Keratinocyte (primary cell): Measurements from ENCODE around the gene IRF7. TPM values are rescaled to one million over a fixed set of nuclear protein-coding genes. Genes with fewer than 3 reads are reported as not detected.
"Not testable (repeated sequence)": the region's sequence is repeated elsewhere in the genome, so short reads cannot be mapped to it uniquely, and the experiment has no call there.

Experiments
- DNase-seq: peaks from one replicate; pipeline ENCODE4 v3.0.0-alpha.2; 2011; ENCODE audit warnings: low read depth, missing footprints, low spot score
- FAIRE-seq: peaks from 2 replicates; lab custom pipeline; 2011; peaks lifted over from hg19 to GRCh38; lab: Jason Lieb, UNC
- H2AFZ ChIP-seq: 2 replicates; pipeline ENCODE4 v1.6.0; 2012; ENCODE audit warnings: low read length, control low read depth, inconsistent platforms; ENCODE audit not compliant: control insufficient read depth
- H3K27ac ChIP-seq: 2 replicates; pipeline ENCODE4 v1.5.1; 2011; ENCODE audit warnings: low read length; ENCODE audit not compliant: control insufficient read depth, insufficient read depth
- H3K27me3 ChIP-seq: 3 replicates; pipeline ENCODE4 v1.6.0; 2011; ENCODE audit warnings: low read length; ENCODE audit not compliant: control insufficient read depth, insufficient read depth; ENCODE audit errors: extremely low read depth
- H3K36me3 ChIP-seq, 2 experiments: 2 replicates in 1 of 2; 3 replicates in 1 of 2; pipeline ENCODE4 v1.5.1; 2011; ENCODE audit warnings: low read length in 2 of 2, mild to moderate bottlenecking in 1 of 2; ENCODE audit not compliant: control insufficient read depth in 2 of 2, insufficient read depth in 2 of 2; ENCODE audit errors: extremely low read depth in 1 of 2
- H3K4me1 ChIP-seq: 3 replicates; pipeline ENCODE4 v1.5.1; 2011; ENCODE audit warnings: low read length; ENCODE audit not compliant: control insufficient read depth, insufficient read depth; ENCODE audit errors: extremely low read depth
- H3K4me2 ChIP-seq: 3 replicates; pipeline ENCODE4 v1.6.0; 2011; ENCODE audit warnings: low read depth, low read length; ENCODE audit not compliant: control insufficient read depth, insufficient read depth; ENCODE audit errors: extremely low read depth
- H3K4me3 ChIP-seq, 3 experiments: fragments of 200-600 bp in 1 of 3; sonication (generic) in 1 of 3; 2 replicates in 2 of 3; 3 replicates in 1 of 3; pipeline ENCODE4 v1.5.1; 2011 to 2016; ENCODE audit warnings: low read length in 3 of 3, mild to moderate bottlenecking in 3 of 3, control low read depth in 2 of 3, inconsistent platforms in 1 of 3, low read depth in 1 of 3, mixed read lengths in 1 of 3, mixed run types in 1 of 3, moderate library complexity in 1 of 3; ENCODE audit not compliant: control insufficient read depth in 2 of 3, insufficient read depth in 2 of 3; ENCODE audit errors: extremely low read depth in 1 of 3
- H3K79me2 ChIP-seq: 2 replicates; pipeline ENCODE4 v1.6.0; 2012; ENCODE audit warnings: low read length; ENCODE audit not compliant: control insufficient read depth, insufficient read depth
- H3K9ac ChIP-seq: 3 replicates; pipeline ENCODE4 v1.6.0; 2011; ENCODE audit warnings: low read length; ENCODE audit not compliant: control insufficient read depth, insufficient read depth; ENCODE audit errors: extremely low read depth
- H3K9me1 ChIP-seq: 3 replicates; pipeline ENCODE4 v1.6.0; 2011; ENCODE audit warnings: low read length; ENCODE audit not compliant: control insufficient read depth, insufficient read depth; ENCODE audit errors: extremely low read depth
- H3K9me3 ChIP-seq: 2 replicates; pipeline ENCODE4 v1.5.1; 2012; ENCODE audit warnings: low read depth, low read length; ENCODE audit not compliant: control insufficient read depth
- H4K20me1 ChIP-seq: 3 replicates; pipeline ENCODE4 v1.6.0; 2011; ENCODE audit warnings: low read length; ENCODE audit not compliant: control insufficient read depth, insufficient read depth; ENCODE audit errors: extremely low read depth
- EZH2 ChIP-seq: IDR thresholded peaks from one replicate; pipeline ENCODE4 v1.6.1; 2012; ENCODE audit warnings: inconsistent platforms, mild to moderate bottlenecking, low read length, moderate library complexity
- dilution Hi-C: fragments of 300-500 bp; cut with MboI; formaldehyde crosslinking; loops from one replicate; pipeline ENCODE4 v1.7.0; 2020; ENCODE audit warnings: low sequenced_read_pairs; ENCODE audit not compliant: extremely low pct_ligation_motif_present
- polyA plus RNA-seq, 5 experiments: library from polyadenylated mRNA; depleted of rRNA in 3 of 5; stranded (reverse) in 3 of 5; stranded (forward) in 1 of 5; unstranded in 1 of 5; fragments of >200 nt; gene quantifications; 1 replicate in 1 of 5; 2 replicates in 3 of 5; 3 replicates in 1 of 5; pipeline versions ENCODE4 v1.2.1 to v1.2.3, GENCODE V29; 2011 to 2012; ENCODE audit warnings: missing spikeins in 2 of 5, low read depth in 1 of 5, low replicate concordance in 1 of 5
- TF ChIP-seq, protein P1 (sequence below), 3 experiments: IDR thresholded peaks in 1 of 3; conservative IDR thresholded peaks in 1 of 3; optimal IDR thresholded peaks in 1 of 3; 2 replicates in 2 of 3; 3 replicates in 1 of 3; pipeline versions ENCODE3 to v1.5.1; 2011; ENCODE audit warnings: low read length in 3 of 3, mild to moderate bottlenecking in 3 of 3, moderate library complexity in 2 of 3, control low read depth in 1 of 3, inconsistent platforms in 1 of 3; ENCODE audit not compliant: insufficient read depth in 2 of 3; ENCODE audit errors: extremely low read depth in 1 of 3

IRF7 gene
- polyA plus RNA-seq, 1 donor (not counting 4 experiments of a cell fraction or from before 2014, with no cell fraction given): 7.1 TPM

- dilution Hi-C loops: no loop called here
- H3K27ac ChIP-seq: no peak overlapping the region
Observed at GRCh38 chr11:575313-575995, 40.3 kb downstream of the IRF7 start.

GRCh38 chr11:574632-575312, 41.0 kb downstream of the IRF7 start:
- H3K4me3 ChIP-seq: peak overlapping the region; percentile 54 to 73 (median 68)
- no peak for TF ChIP-seq EZH2
- TF ChIP-seq, protein P1, sequence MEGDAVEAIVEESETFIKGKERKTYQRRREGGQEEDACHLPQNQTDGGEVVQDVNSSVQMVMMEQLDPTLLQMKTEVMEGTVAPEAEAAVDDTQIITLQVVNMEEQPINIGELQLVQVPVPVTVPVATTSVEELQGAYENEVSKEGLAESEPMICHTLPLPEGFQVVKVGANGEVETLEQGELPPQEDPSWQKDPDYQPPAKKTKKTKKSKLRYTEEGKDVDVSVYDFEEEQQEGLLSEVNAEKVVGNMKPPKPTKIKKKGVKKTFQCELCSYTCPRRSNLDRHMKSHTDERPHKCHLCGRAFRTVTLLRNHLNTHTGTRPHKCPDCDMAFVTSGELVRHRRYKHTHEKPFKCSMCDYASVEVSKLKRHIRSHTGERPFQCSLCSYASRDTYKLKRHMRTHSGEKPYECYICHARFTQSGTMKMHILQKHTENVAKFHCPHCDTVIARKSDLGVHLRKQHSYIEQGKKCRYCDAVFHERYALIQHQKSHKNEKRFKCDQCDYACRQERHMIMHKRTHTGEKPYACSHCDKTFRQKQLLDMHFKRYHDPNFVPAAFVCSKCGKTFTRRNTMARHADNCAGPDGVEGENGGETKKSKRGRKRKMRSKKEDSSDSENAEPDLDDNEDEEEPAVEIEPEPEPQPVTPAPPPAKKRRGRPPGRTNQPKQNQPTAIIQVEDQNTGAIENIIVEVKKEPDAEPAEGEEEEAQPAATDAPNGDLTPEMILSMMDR (optimal IDR thresholded peaks at IDR 0.05 in 1 of 3, IDR thresholded peaks at IDR 0.05 in 1 of 3, conservative IDR thresholded peaks at IDR 0.05 in 1 of 3; ENCODE audit: extremely low read depth in 1 of 3, insufficient read depth in 2 of 3, low read length in 3 of 3): no peak
- peaks cover 27% of the 10 kb centered on the region for H4K20me1 ChIP-seq
- FAIRE-seq: no peak
- peaks cover 8% of the 10 kb centered on the region for H3K9me1 ChIP-seq
- peaks cover 33% of the 10 kb centered on the region for H3K4me1 ChIP-seq
- no peak overlapping the region for H3K27ac ChIP-seq
- H2AFZ ChIP-seq: peak overlapping the region; percentile 80
- H3K9me3 ChIP-seq: no peaks in the 10 kb centered on the region
- H3K9ac ChIP-seq: peak overlapping the region; percentile 58
- dilution Hi-C loops: no loop called here
- peaks cover 31% of the 10 kb centered on the region for H3K79me2 ChIP-seq
- peaks cover 2 to 4% of the 10 kb centered on the region in 2 experiments for H3K36me3 ChIP-seq
- no peaks in the 10 kb centered on the region for H3K27me3 ChIP-seq
- no peak for DNase-seq
- peak overlapping the region; percentile 89 for H3K4me2 ChIP-seq

More at GRCh38 chr11:575313-575995, 40.3 kb downstream of the IRF7 start:
- H3K4me2 ChIP-seq: peak overlapping the region; percentile 89
- H3K9me1 ChIP-seq: peaks cover 8% of the 10 kb centered on the region
- H3K9ac ChIP-seq: peak overlapping the region; percentile 58
- H3K27me3 ChIP-seq: no peaks in the 10 kb centered on the region
- peaks cover 38% of the 10 kb centered on the region for H3K79me2 ChIP-seq
- FAIRE-seq: no peak
- H3K9me3 ChIP-seq: no peaks in the 10 kb centered on the region
- TF ChIP-seq, protein P1 (optimal IDR thresholded peaks at IDR 0.05 in 1 of 3, IDR thresholded peaks at IDR 0.05 in 1 of 3, conservative IDR thresholded peaks at IDR 0.05 in 1 of 3; ENCODE audit: extremely low read depth in 1 of 3, insufficient read depth in 2 of 3, low read length in 3 of 3): no peak
- no peak for TF ChIP-seq EZH2
- peak overlapping the region; percentile 54 to 73 (median 68) for H3K4me3 ChIP-seq
- peaks cover 37% of the 10 kb centered on the region for H3K4me1 ChIP-seq
- H2AFZ ChIP-seq: peak overlapping the region; percentile 80
- H3K36me3 ChIP-seq: peaks cover 4% of the 10 kb centered on the region in 2 experiments
- no peak for DNase-seq
- H4K20me1 ChIP-seq: peaks cover 34% of the 10 kb centered on the region

DNA sequence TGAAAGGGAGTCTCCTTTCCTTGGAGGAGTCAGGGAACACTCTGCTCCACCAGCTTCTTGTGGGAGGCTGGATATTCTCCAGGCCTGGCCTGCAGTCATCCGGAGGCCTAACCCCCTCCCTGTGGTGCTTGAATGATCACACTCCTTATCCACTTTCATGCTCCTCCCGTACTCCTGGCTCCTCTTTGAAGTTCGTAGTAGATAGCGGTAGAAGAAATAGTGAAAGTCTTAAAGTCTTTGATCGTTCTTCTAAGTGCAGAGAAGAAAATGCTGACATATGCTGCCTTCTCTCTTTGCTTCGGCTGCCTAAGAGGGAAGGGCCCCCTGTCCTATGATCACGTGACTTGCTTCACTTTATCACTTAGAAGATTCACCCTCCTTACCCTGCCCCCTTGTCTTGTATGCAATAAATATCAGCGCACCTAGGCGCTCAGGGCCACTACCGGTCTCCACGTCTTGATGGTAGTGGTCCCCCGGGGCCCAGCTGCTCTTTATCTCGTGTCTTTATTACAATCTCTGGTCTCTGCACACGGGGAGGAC, 41.6 kb downstream of the IRF7 start:
- FAIRE-seq, H3K27me3 ChIP-seq, H3K9me3 ChIP-seq, H3K9me1 ChIP-seq, DNase-seq, H3K27ac ChIP-seq, dilution Hi-C loops, H3K9ac ChIP-seq, H3K4me3 ChIP-seq, H2AFZ ChIP-seq, H3K36me3 ChIP-seq: not testable (repeated sequence)
- H3K4me1 ChIP-seq: peaks cover 34% of the 10 kb centered on the region
- peaks cover 24% of the 10 kb centered on the region for H3K79me2 ChIP-seq
- peak overlapping the region; percentile 89 for H3K4me2 ChIP-seq
- peaks cover 20% of the 10 kb centered on the region for H4K20me1 ChIP-seq
